ENCODE measurements around the gene LAMA5.

LAMA5 gene

GRCh38 chr20:62301111-62301668, 65.9 kb downstream of the LAMA5 start:
- DNase-seq (ENCODE audit: low read depth), result no peak

GRCh38 chr20:62300319-62300718, 66.8 kb downstream of the LAMA5 start:
- DNase-seq (ENCODE audit: low read depth), result no peak

- DNase-seq (ENCODE audit: low read depth), result no peak
Measured at GRCh38 chr20:62299666-62300236, 67.4 kb downstream of the LAMA5 start.

GRCh38 chr20:62298577-62299249, 68.4 kb downstream of the LAMA5 start:
- DNase-seq (ENCODE audit: low read depth), result no peak

GRCh38 chr20:62297449-62298227, 69.5 kb downstream of the LAMA5 start:
- no peak for DNase-seq (ENCODE audit: low read depth)

GRCh38 chr20:62296724-62297448, 70.2 kb downstream of the LAMA5 start:
- no peak for DNase-seq (ENCODE audit: low read depth)

GRCh38 chr20:62294516-62294915, 72.6 kb downstream of the LAMA5 start:
- no peak for DNase-seq (ENCODE audit: low read depth)

- no peak for DNase-seq (ENCODE audit: low read depth)
Measured at GRCh38 chr20:62293946-62294345, 73.2 kb downstream of the LAMA5 start.

GRCh38 chr20:62293111-62293784, 73.9 kb downstream of the LAMA5 start:
- DNase-seq (ENCODE audit: low read depth), result no peak

- no peak for DNase-seq (ENCODE audit: low read depth)
Measured at GRCh38 chr20:62292108-62292507, 75.0 kb downstream of the LAMA5 start.

- no peak for DNase-seq (ENCODE audit: low read depth)
Measured at GRCh38 chr20:62291251-62292066, 75.7 kb downstream of the LAMA5 start.

- DNase-seq (ENCODE audit: low read depth), result no peak
Measured at GRCh38 chr20:62289898-62290297, 77.2 kb downstream of the LAMA5 start.

- DNase-seq (ENCODE audit: low read depth), result no peak
Measured at GRCh38 chr20:62289131-62289530, 78.0 kb downstream of the LAMA5 start.

- no peak for DNase-seq (ENCODE audit: low read depth)
Measured at GRCh38 chr20:62288535-62289105, 78.5 kb downstream of the LAMA5 start.

- DNase-seq (ENCODE audit: low read depth), result no peak
Measured at GRCh38 chr20:62287759-62288534, 79.2 kb downstream of the LAMA5 start.

- DNase-seq (ENCODE audit: low read depth), result no peak
Measured at GRCh38 chr20:62287129-62287528, 80.0 kb downstream of the LAMA5 start.

GRCh38 chr20:62286493-62287064, 80.5 kb downstream of the LAMA5 start:
- DNase-seq (ENCODE audit: low read depth), result no peak

- no peak for DNase-seq (ENCODE audit: low read depth)
Measured at GRCh38 chr20:62285722-62286121, 81.4 kb downstream of the LAMA5 start.

- DNase-seq (ENCODE audit: low read depth), result no peak
Measured at GRCh38 chr20:62285151-62285550, 82.0 kb downstream of the LAMA5 start.

Measured in activated T-cell treated with anti-CD3 and anti-CD28 coated beads for 48 hours (primary cell).